ENCODE data around the gene PDGFA. TPM values are rescaled to one million over a fixed set of nuclear protein-coding genes. Genes with fewer than 3 reads are reported as not detected.

PDGFA gene
- total RNA-seq, 1 donor from 2014 or later = 0.85 TPM

GRCh38 chr7:476736-477360, 42.8 kb downstream of the PDGFA start:
- H3K9me3 Mint-ChIP-seq (ENCODE audit: unreplicated experiment) = no peaks in the 10 kb centered on the region
- DNase-seq (ENCODE audit: low spot score) = no peak
- H3K27ac Mint-ChIP-seq (ENCODE audit: unreplicated experiment) = no peak overlapping the region
- peaks cover 3% of the 10 kb centered on the region for H3K4me1 Mint-ChIP-seq (ENCODE audit: unreplicated experiment)
- TF ChIP-seq, protein P1, sequence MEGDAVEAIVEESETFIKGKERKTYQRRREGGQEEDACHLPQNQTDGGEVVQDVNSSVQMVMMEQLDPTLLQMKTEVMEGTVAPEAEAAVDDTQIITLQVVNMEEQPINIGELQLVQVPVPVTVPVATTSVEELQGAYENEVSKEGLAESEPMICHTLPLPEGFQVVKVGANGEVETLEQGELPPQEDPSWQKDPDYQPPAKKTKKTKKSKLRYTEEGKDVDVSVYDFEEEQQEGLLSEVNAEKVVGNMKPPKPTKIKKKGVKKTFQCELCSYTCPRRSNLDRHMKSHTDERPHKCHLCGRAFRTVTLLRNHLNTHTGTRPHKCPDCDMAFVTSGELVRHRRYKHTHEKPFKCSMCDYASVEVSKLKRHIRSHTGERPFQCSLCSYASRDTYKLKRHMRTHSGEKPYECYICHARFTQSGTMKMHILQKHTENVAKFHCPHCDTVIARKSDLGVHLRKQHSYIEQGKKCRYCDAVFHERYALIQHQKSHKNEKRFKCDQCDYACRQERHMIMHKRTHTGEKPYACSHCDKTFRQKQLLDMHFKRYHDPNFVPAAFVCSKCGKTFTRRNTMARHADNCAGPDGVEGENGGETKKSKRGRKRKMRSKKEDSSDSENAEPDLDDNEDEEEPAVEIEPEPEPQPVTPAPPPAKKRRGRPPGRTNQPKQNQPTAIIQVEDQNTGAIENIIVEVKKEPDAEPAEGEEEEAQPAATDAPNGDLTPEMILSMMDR (IDR thresholded peaks at IDR 0.05; ENCODE audit: unreplicated experiment) = no peak
- no peaks in the 10 kb centered on the region for H3K36me3 Mint-ChIP-seq (ENCODE audit: low read depth, unreplicated experiment)
- no peak overlapping the region for H3K4me3 Mint-ChIP-seq (ENCODE audit: unreplicated experiment)
- peaks cover 10% of the 10 kb centered on the region for H3K27me3 Mint-ChIP-seq (ENCODE audit: unreplicated experiment)

GRCh38 chr7:475951-476441, 43.6 kb downstream of the PDGFA start:
- Mint-ChIP-seq H3K4me3 (ENCODE audit: unreplicated experiment) (no peak overlapping the region), H3K27me3 (ENCODE audit: unreplicated experiment) (peaks cover 10% of the 10 kb centered on the region), H3K36me3 (ENCODE audit: low read depth, unreplicated experiment) (no peaks in the 10 kb centered on the region), H3K9me3 (ENCODE audit: unreplicated experiment) (no peaks in the 10 kb centered on the region), H3K4me1 (ENCODE audit: unreplicated experiment) (peaks cover 3% of the 10 kb centered on the region), H3K27ac (ENCODE audit: unreplicated experiment) (no peak overlapping the region)
- TF ChIP-seq, protein P1 (IDR thresholded peaks at IDR 0.05; ENCODE audit: unreplicated experiment) = no peak
- DNase-seq (ENCODE audit: low spot score) = no peak

DNA sequence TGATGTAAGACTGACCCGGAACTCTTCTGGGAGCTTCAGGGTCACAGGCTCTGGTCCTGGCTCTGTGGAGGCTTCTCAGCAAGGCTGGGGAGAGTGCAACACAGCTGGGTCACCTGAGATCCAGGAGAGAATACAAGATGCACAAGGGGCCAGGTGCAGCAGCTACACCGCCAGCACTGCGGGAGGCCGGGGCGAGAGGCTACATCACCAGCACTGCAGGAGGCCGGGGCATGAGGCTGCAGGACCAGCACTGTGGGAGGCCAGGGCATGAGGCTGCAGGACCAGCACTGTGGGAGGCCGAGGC, 44.3 kb downstream of the PDGFA start:
- no peak overlapping the region for H3K4me3 Mint-ChIP-seq (ENCODE audit: unreplicated experiment)
- H3K27me3 Mint-ChIP-seq (ENCODE audit: unreplicated experiment) = peaks cover 10% of the 10 kb centered on the region
- TF ChIP-seq, protein P1 (IDR thresholded peaks at IDR 0.05; ENCODE audit: unreplicated experiment) = no peak
- H3K36me3 Mint-ChIP-seq (ENCODE audit: low read depth, unreplicated experiment) = no peaks in the 10 kb centered on the region
- no peak overlapping the region for H3K27ac Mint-ChIP-seq (ENCODE audit: unreplicated experiment)
- H3K4me1 Mint-ChIP-seq (ENCODE audit: unreplicated experiment) = peaks cover 3% of the 10 kb centered on the region
- no peaks in the 10 kb centered on the region for H3K9me3 Mint-ChIP-seq (ENCODE audit: unreplicated experiment)
- no peak for DNase-seq (ENCODE audit: low spot score)

DNA sequence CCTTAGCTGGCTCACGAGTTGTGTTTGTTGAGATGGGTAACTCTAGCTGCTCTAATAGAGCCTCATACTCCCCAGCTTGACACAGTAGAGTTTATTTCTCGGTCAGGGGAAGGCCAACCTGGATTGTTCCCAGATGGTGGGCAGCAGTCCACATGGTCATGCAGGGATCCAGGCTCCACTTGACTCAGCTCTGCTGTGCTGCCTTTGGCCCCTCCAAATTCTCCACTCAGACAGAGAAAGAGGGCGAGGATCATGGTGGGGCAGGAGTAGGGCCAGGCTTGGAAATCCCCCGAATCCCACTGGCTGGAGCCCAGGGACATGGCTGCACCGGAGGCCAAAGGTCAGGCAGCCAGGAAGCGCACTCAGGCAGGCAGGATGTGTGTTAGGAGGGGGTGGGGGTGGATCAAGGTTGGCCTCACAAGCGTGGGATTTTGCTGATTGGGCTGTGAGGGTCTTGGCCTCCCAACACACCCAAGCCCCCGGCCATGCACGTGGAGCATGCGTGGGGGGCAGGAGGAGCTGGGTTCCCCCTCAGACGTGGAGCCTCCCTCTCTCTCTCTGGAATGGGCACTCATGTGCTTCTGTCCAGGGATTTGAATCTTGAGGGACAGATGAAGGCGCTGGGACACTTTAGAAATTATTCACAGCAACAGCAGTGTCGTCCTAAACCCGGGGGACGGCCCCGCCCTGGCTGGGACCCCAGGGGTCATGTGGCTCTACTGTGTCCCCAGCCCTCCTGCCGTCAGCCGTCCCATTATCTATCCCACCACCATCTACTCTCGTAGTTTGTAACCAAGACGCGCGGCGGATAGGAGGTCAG, 44.8 kb downstream of the PDGFA start:
- TF ChIP-seq, protein P1 (IDR thresholded peaks at IDR 0.05; ENCODE audit: unreplicated experiment) = no peak
- no peak overlapping the region for H3K27ac Mint-ChIP-seq (ENCODE audit: unreplicated experiment)
- DNase-seq (ENCODE audit: low spot score) = no peak
- H3K4me3 Mint-ChIP-seq (ENCODE audit: unreplicated experiment) = no peak overlapping the region
- no peaks in the 10 kb centered on the region for H3K9me3 Mint-ChIP-seq (ENCODE audit: unreplicated experiment)
- H3K4me1 Mint-ChIP-seq (ENCODE audit: unreplicated experiment) = peaks cover 3% of the 10 kb centered on the region
- no peaks in the 10 kb centered on the region for H3K36me3 Mint-ChIP-seq (ENCODE audit: low read depth, unreplicated experiment)
- H3K27me3 Mint-ChIP-seq (ENCODE audit: unreplicated experiment) = peaks cover 10% of the 10 kb centered on the region

All from endothelial cell (in vitro differentiated cells).